Prostate gland (tissue), 2 donors: Measurements from ENCODE around the gene KBTBD13. TPM values are rescaled to one million over a fixed set of nuclear protein-coding genes. Genes with fewer than 3 reads are reported as not detected.

Source experiments
- DNase-seq: peaks from one replicate; pipeline ENCODE4 v3.0.0-alpha.2; 2019; ENCODE audit warnings: low spot score
- H3K27ac ChIP-seq, 2 donors: fragments of 200-600 bp; sonication (generic); 2 replicates each; pipeline ENCODE4 v1.5.1; 2017 to 2019
- H3K27me3 ChIP-seq: fragments of 200-600 bp; sonication (generic); replicated peaks from 2 replicates; pipeline ENCODE4 v1.5.1; 2019; ENCODE audit not compliant: insufficient read depth
- H3K36me3 ChIP-seq, 2 donors: fragments of 200-600 bp; sonication (generic); 1 replicate in 1 of 2; 2 replicates in 1 of 2; pipeline versions ENCODE4 v1.5.1 to v1.8.1; 2017 to 2019
- H3K4me1 ChIP-seq: fragments of 200-600 bp; sonication (generic); replicated peaks from 2 replicates; pipeline ENCODE4 v1.5.1; 2019
- H3K4me3 ChIP-seq, 2 donors: fragments of 200-600 bp; sonication (generic); 2 replicates each; pipeline ENCODE4 v1.5.1; 2017 to 2019
- H3K9me3 ChIP-seq: fragments of 200-600 bp; sonication (generic); 2 replicates; pipeline ENCODE4 v1.5.1; 2017
- CTCF ChIP-seq, 4 experiments: fragments of 200-600 bp in 2 of 4; fragments of 450-650 bp in 2 of 4; sonication (generic) in 2 of 4; IDR thresholded peaks; 1 replicate in 3 of 4; 2 replicates in 1 of 4; pipeline ENCODE4 v1.5.1; 2016 to 2019; ENCODE audit warnings: antibody characterized with exemption in 4 of 4, mild to moderate bottlenecking in 2 of 4, moderate library complexity in 2 of 4
- POLR2A ChIP-seq: fragments of 450-650 bp; IDR thresholded peaks from one replicate; pipeline ENCODE4 v1.6.1; 2016; ENCODE audit warnings: antibody characterized with exemption, mild to moderate bottlenecking
- POLR2AphosphoS5 ChIP-seq: sonication (generic); formaldehyde crosslinking; IDR thresholded peaks from one replicate; pipeline ENCODE4 v1.6.1; 2017; ENCODE audit warnings: antibody characterized with exemption
- WGBS: methylation state at CpG from one replicate; pipeline ENCODE4 v1.1.5; 2018; 5-methylcytosine and 5-hydroxymethylcytosine counted together
- intact Hi-C: fragments of 100-400 bp; cut with DNase I; formaldehyde crosslinking; loops from one replicate; pipeline ENCODE4 v1.14.2; 2022
- total RNA-seq, 2 donors: library from RNA; depleted of rRNA; stranded (reverse); fragments of >200 nt; gene quantifications; one replicate each; pipeline ENCODE4 v1.1.0, GENCODE V29; 2016

The KBTBD13 gene
- total RNA-seq, 2 donors from 2014 or later = 0.57 TPM; not detected in 1

DNA sequence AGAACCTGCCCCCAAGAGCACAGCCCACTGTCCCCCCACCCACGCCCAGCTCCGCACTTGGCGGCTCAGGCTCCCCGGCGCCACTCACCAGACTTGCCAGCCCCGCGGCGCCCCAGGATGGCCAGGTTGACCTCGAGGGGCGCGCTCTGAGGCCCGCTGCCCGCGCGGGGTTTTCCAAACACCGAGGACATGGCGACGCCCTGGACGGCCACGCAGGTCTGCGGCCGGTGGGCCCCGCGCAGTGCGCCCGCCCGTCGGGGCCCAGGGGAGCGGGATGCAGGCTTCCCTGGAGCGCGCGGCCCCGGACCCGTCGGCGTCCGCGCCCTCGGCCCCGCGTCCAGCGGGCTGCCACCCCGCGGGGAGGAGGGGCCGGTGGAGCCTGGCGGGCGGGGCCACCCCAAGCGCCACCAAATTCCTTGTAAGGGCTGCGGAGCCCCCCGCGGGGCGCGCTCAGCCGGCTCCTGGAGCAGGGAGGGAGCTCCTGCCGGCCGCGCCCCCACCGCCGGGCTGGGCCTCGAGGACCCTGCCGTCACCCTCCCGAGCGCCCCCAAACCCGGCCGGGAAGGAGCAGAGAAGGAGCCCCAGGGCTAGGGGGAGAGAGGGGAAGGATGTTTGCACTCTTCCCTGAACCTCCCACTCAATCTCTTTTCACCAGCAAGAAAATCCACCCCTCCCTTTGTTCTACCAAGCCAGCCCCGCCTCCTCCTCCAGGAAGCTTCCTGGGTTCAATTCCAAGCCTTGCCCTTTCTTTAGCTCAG lies 8.7 kb upstream of the KBTBD13 start, which contains the start of gene RASL12:
RASL12 (minus strand) TSS at position 347 of the 758 bp plus-strand sequence; CDS start at position 191, 156 bp downstream.
- Histone ChIP-seq H3K4me1 (no peaks in the 10 kb centered on the region), H3K4me3 (peak within 1 kb of the TSS; percentile 42 to 48), H3K9me3 (no peaks in the 10 kb centered on the region), H3K27me3 (peaks cover 2% of the 10 kb centered on the region), H3K36me3 (no peaks in the 10 kb centered on the region), H3K27ac (peak within 1 kb of the TSS; percentile 78 to 87)
- DNase-seq = no peak
- TF ChIP-seq POLR2A = no peak
- no peak for TF ChIP-seq CTCF (IDR thresholded peaks at IDR 0.05)
- no peak for TF ChIP-seq POLR2AphosphoS5
- intact Hi-C loops = no loop called here
- WGBS = 5% methylated on average over 46 of the region's 66 CpGs

DNA sequence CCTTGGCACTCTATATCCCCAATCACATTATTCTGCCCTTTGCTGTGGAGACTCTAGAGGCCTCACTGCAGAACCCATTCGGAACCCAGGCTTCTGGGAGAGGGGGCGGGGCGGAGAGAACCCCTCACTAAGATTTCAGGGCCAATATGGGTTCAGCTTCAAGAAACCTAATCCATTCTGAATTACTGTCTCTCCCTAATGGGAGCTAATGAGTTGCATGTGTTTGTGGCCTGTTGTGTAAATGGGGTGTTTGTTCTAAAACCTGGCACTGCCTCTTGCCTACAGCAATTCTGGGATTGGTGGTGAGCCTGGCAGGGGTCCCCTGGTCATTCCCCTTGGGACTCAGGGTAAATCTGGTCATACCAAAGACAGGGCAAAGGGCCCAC lies 8.2 kb upstream of the KBTBD13 start:
- intact Hi-C loops = no loop called here
- no peak for TF ChIP-seq POLR2AphosphoS5
- no peak for TF ChIP-seq CTCF (IDR thresholded peaks at IDR 0.05)
- TF ChIP-seq POLR2A = no peak
- no peak for DNase-seq
- peak overlapping the region; percentile 78 to 87 for H3K27ac ChIP-seq
- peak overlapping the region; percentile 42 to 48 for H3K4me3 ChIP-seq
- peaks cover 2% of the 10 kb centered on the region for H3K27me3 ChIP-seq
- H3K36me3 ChIP-seq = no peaks in the 10 kb centered on the region
- WGBS = 75% methylated on average over 3 of the region's 3 CpGs
- H3K9me3 ChIP-seq = no peaks in the 10 kb centered on the region
- H3K4me1 ChIP-seq = no peaks in the 10 kb centered on the region

DNA sequence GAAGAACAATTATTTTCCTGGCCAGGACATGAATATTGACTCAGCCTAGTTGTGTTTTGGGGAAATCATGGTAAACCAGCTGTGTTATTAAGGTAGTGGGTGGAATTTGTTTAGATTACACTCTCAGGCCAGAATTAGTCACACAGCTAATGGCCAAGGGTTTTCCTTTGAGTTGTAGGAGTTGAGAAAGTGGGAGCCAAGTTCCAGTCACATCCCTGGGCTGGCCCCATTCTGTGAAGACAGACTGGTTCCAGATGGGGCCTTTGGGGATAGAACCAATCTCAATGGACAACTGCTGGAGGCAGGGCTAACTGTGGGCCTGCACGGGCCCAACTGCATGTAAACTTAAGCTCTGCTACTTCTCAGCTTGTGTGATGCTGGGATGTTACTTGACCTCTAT lies 7.4 kb upstream of the KBTBD13 start:
- 53% methylated on average over 1 of the region's 1 CpG for WGBS
- H3K9me3 ChIP-seq = no peaks in the 10 kb centered on the region
- no peak for DNase-seq
- no peaks in the 10 kb centered on the region for H3K36me3 ChIP-seq
- H3K27ac ChIP-seq = peak overlapping the region; percentile 78 to 87
- TF ChIP-seq POLR2A = no peak
- TF ChIP-seq CTCF (IDR thresholded peaks at IDR 0.05) = no peak
- TF ChIP-seq POLR2AphosphoS5 = peak; percentile 32
- H3K4me3 ChIP-seq = no peak overlapping the region
- intact Hi-C loops = no loop called here
- H3K4me1 ChIP-seq = no peaks in the 10 kb centered on the region
- H3K27me3 ChIP-seq = peaks cover 2% of the 10 kb centered on the region

DNA sequence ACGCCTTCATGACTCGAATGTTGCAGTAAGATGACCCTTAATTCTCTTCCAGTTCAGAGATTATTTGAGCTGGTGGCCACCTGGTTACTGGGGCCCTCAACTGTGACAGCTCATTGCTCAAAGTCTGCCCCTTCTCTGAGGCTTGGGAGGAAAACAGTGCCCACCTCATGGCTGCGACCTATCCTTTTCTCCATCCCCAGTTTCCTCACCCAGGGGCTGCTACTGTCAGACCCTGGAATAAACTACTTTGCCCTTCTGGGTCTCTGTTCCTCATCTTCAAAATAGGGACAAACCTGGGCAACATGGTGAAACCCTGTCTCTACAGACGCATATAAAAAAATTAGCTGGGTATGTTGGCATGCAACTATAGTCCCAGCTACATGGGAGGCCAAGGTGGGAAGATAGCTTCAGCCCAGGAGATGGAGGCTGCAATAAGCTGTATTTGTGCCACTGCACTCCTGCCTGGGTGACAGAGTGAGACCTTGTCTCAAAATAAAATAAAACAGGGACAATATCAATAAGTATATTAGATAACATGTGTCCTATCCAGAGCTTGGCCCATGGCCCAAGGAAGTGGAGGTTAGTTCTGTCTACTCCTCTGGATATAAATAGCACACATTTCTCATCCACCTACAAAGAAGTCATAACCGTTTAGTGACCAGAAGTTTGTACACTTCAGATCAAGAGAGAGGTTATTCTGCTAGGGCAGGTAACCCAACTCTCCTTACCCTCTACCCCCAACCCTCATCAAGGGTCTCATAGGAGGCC lies 6.6 kb upstream of the KBTBD13 start:
- TF ChIP-seq CTCF (IDR thresholded peaks at IDR 0.05) (no peak), POLR2A (no peak), POLR2AphosphoS5 (no peak)
- peak overlapping the region; percentile 36 to 53 for H3K27ac ChIP-seq
- H3K4me3 ChIP-seq = no peak overlapping the region
- DNase-seq = no peak
- 73% methylated on average over 5 of the region's 5 CpGs for WGBS
- intact Hi-C loops = no loop called here
- no peaks in the 10 kb centered on the region for H3K36me3 ChIP-seq
- no peaks in the 10 kb centered on the region for H3K9me3 ChIP-seq
- H3K4me1 ChIP-seq = no peaks in the 10 kb centered on the region
- peaks cover 2% of the 10 kb centered on the region for H3K27me3 ChIP-seq
